Adrenal gland (tissue), 12 donors: Measurements from ENCODE around the gene GLT8D2. TPM values are rescaled to one million over a fixed set of nuclear protein-coding genes. Genes with fewer than 3 reads are reported as not detected.

ENCODE experiments used
- DNase-seq, 7 donors: peaks; one replicate each; pipeline ENCODE4 v3.0.0-alpha.2; 2019 to 2020
- H3K27ac ChIP-seq, 5 donors: fragments of 200-600 bp; sonication (generic) in 4 of 5; 1 replicate in 3 of 5; 2 replicates in 2 of 5; pipeline versions ENCODE4 v1.5.1 to v1.8.0; 2016 to 2020; ENCODE audit warnings: mild to moderate bottlenecking in 1 of 5
- H3K27me3 ChIP-seq: fragments of 200-600 bp; 2 replicates; pipeline ENCODE4 v1.8.0; 2021
- H3K36me3 ChIP-seq, 2 donors: fragments of 200-600 bp; replicated peaks in 1 of 2; 1 replicate in 1 of 2; 2 replicates in 1 of 2; pipeline versions ENCODE4 v1.5.1 to v1.8.0; 2018 to 2022
- H3K4me1 ChIP-seq, 2 donors: fragments of 200-600 bp; replicated peaks in 1 of 2; 1 replicate in 1 of 2; 2 replicates in 1 of 2; pipeline versions ENCODE4 v1.5.1 to v1.8.0; 2018 to 2021
- H3K4me3 ChIP-seq, 4 donors: fragments of 200-600 bp; sonication (generic) in 3 of 4; one replicate each; pipeline ENCODE4 v1.5.1; 2016 to 2018
- H3K9me3 ChIP-seq, 3 donors: fragments of 200-600 bp; sonication (generic) in 1 of 3; replicated peaks in 1 of 3; 1 replicate in 2 of 3; 2 replicates in 1 of 3; pipeline versions ENCODE4 v1.5.1 to v1.8.0; 2016 to 2021
- CTCF ChIP-seq, 6 experiments: fragments of 450-650 bp in 4 of 6; fragments of 200-600 bp in 2 of 6; sonication (generic) in 1 of 6; IDR thresholded peaks; 1 replicate in 5 of 6; 2 replicates in 1 of 6; pipeline versions ENCODE4 v1.5.1 to v1.8.0; 2016 to 2021; ENCODE audit warnings: antibody characterized with exemption in 6 of 6, mild to moderate bottlenecking in 2 of 6, moderate library complexity in 1 of 6
- POLR2A ChIP-seq, 2 donors: fragments of 450-650 bp; IDR thresholded peaks; one replicate each; pipeline ENCODE4 v1.6.1; 2017; ENCODE audit warnings: antibody characterized with exemption in 2 of 2, mild to moderate bottlenecking in 2 of 2, moderate library complexity in 1 of 2
- WGBS, 4 donors: extraction: QIAGEN DNeasy Blood & Tissue Kit in 2 of 4; methylation state at CpG; one replicate each; pipeline versions ENCODE4 v1.1.5 to v1.1.7; 2013 to 2017; 5-methylcytosine and 5-hydroxymethylcytosine counted together
- intact Hi-C, 2 donors: fragments of 100-400 bp; cut with DNase I; formaldehyde crosslinking; loops; one replicate each; pipeline versions ENCODE4 v1.14.1 to v1.15.0; 2022 to 2023
- polyA plus RNA-seq, 3 donors: library from polyadenylated mRNA; stranded (reverse); fragments of 200-250 nt in 2 of 3; fragments of 350-450 nt in 1 of 3; fragmentation: Illumina TruSeq in 1 of 3; extraction: RNeasy Lipid Tissue Mini Kit (QIAGEN cat#74804) in 1 of 3; gene quantifications; one replicate each; pipeline ENCODE4 v1.2.3, GENCODE V29; 2013 to 2014
- total RNA-seq, 9 donors: library from RNA; depleted of rRNA in 4 of 9; stranded (reverse); fragments of >200 nt in 4 of 9; fragments of 120-200 nt in 1 of 9; fragmentation: NEBNext Ultra II Directional in 1 of 9; extraction: Animal tissue kit (Norgen Biotek cat#: 25700) in 1 of 9; gene quantifications; one replicate each; pipeline versions ENCODE4 v1.1.0 to v1.2.4, GENCODE V29; 2013 to 2023
- donor health status: healthy with polysubstance abuse.
- donor health status: Bipolar disorder and iron deficiency.
- donor health status: DM: yes; HTN: yes; CAD: no.
- donor health status: DM: no; HTN: no; CAD: no.
- donor health status: DM: no; HTN: no; CAD: no.
- donor health status: DM: yes; HTN: yes; CAD: no.

The GLT8D2 gene
- total and polyA plus RNA-seq, 12 donors = 6.3 to 21.2 (median 14.1) TPM

DNA sequence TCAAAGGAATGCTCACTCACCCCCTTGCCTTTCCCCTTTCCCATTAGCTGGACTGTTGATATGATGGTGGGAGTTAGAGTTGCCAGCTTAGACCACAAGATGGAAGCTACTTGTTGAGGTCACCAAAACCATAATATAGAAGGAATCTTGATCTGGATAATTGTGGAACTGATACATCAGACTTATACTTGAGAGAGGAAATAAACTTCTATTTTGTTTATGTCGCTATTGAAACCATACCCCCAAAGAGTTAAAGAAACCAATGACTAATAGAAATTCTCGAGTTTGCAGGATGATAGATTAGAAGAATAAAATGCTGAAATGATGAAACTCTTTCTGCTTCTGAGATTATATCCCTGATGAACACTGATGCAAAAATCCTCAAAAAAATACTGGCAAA is 46.4 kb downstream of the GLT8D2 start:
- no peak for DNase-seq
- no peak overlapping the region for H3K4me3 ChIP-seq
- 60 to 68% (median 61%) methylated on average over 2 of the region's 2 CpGs for WGBS, 4 donors
- H3K9me3 ChIP-seq = no peaks in the 10 kb centered on the region
- no peak overlapping the region for H3K27ac ChIP-seq
- intact Hi-C loops = no loop called here
- H3K4me1 ChIP-seq = no peaks in the 10 kb centered on the region
- TF ChIP-seq CTCF (IDR thresholded peaks at IDR 0.05) (no peak), POLR2A (IDR thresholded peaks at IDR 0.05) (no peak)
- no peaks in the 10 kb centered on the region for H3K36me3 ChIP-seq
- no peaks in the 10 kb centered on the region for H3K27me3 ChIP-seq

- DNase-seq = peak in 6 of 7 donors; percentile 43 to 71 (median 56)
- Histone ChIP-seq H3K9me3 (no peaks in the 10 kb centered on the region), H3K4me1 (no peaks in the 10 kb centered on the region), H3K36me3 (no peaks in the 10 kb centered on the region), H3K4me3 (no peak overlapping the region), H3K27me3 (no peaks in the 10 kb centered on the region), H3K27ac (no peak overlapping the region)
- TF ChIP-seq POLR2A (IDR thresholded peaks at IDR 0.05) (no peak), CTCF (IDR thresholded peaks at IDR 0.05) (no peak)
- intact Hi-C loops = no loop called here
- WGBS, 4 donors = 61 to 74% (median 67%) methylated on average over 3 of the region's 3 CpGs
These were observed 47.3 kb downstream of the GLT8D2 start for GRCh38 chr12:104002686-104003085.

GRCh38 chr12:104000807-104001434 is 49.1 kb downstream of the GLT8D2 start:
- H3K4me1 ChIP-seq = no peaks in the 10 kb centered on the region
- 69 to 85% (median 73%) methylated on average over 3 of the region's 3 CpGs for WGBS, 4 donors
- no peaks in the 10 kb centered on the region for H3K9me3 ChIP-seq
- H3K4me3 ChIP-seq = no peak overlapping the region
- no peak for DNase-seq
- TF ChIP-seq POLR2A (IDR thresholded peaks at IDR 0.05) (no peak), CTCF (IDR thresholded peaks at IDR 0.05) (no peak)
- no peak overlapping the region for H3K27ac ChIP-seq
- intact Hi-C loops = no loop called here
- no peaks in the 10 kb centered on the region for H3K36me3 ChIP-seq
- no peaks in the 10 kb centered on the region for H3K27me3 ChIP-seq

- H3K27ac ChIP-seq = no peak overlapping the region
- no peaks in the 10 kb centered on the region for H3K27me3 ChIP-seq
- intact Hi-C loops = loop anchor here in 1 of 2 donors (10.0 kb wide), 1 partner anchor 46 kb away; no protein-coding TSS in a partner anchor
- H3K9me3 ChIP-seq = no peaks in the 10 kb centered on the region
- WGBS, 4 donors = 73 to 87% (median 84%) methylated on average over 5 of the region's 5 CpGs
- no peak for TF ChIP-seq CTCF (IDR thresholded peaks at IDR 0.05)
- no peak for TF ChIP-seq POLR2A (IDR thresholded peaks at IDR 0.05)
- H3K4me3 ChIP-seq = no peak overlapping the region
- no peaks in the 10 kb centered on the region for H3K4me1 ChIP-seq
- no peaks in the 10 kb centered on the region for H3K36me3 ChIP-seq
- no peak for DNase-seq
These were observed 51.0 kb downstream of the GLT8D2 start for GRCh38 chr12:103998976-103999375.
